Nephron progenitor cell (in vitro differentiated cells): ENCODE measurements around the gene LRP1.

Source experiments
- DNase-seq: peaks from one replicate; pipeline ENCODE4 v3.0.0; 2021
- H3K27ac Mint-ChIP-seq: 2 replicates; pipeline ENCODE4 v1.8.0; 2021; ENCODE audit warnings: mild to moderate bottlenecking, moderate library complexity, mixed read lengths
- H3K27me3 Mint-ChIP-seq: 2 replicates; pipeline ENCODE4 v1.8.0; 2021; ENCODE audit warnings: mild to moderate bottlenecking, low read depth, mixed read lengths; ENCODE audit not compliant: poor library complexity
- H3K36me3 Mint-ChIP-seq: 2 replicates; pipeline ENCODE4 v1.8.0; 2021; ENCODE audit warnings: low read depth, mixed read lengths
- H3K4me1 Mint-ChIP-seq: 2 replicates; pipeline ENCODE4 v1.8.0; 2021; ENCODE audit warnings: mixed read lengths
- H3K4me3 Mint-ChIP-seq: 2 replicates; pipeline ENCODE4 v1.8.0; 2021; ENCODE audit warnings: mild to moderate bottlenecking, moderate library complexity, mixed read lengths
- H3K9me3 Mint-ChIP-seq: 2 replicates; pipeline ENCODE4 v1.8.0; 2021; ENCODE audit warnings: mild to moderate bottlenecking, moderate library complexity, mixed read lengths
- CTCF ChIP-seq: fragments of 200-600 bp; sonication (generic); IDR thresholded peaks from 2 replicates; pipeline ENCODE4 v1.5.0; 2021; ENCODE audit warnings: antibody characterized with exemption

Gene LRP1

GRCh38 chr12:57143454-57143853 is 15.2 kb downstream of the LRP1 start:
- H3K4me3 Mint-ChIP-seq = no peak overlapping the region
- H3K4me1 Mint-ChIP-seq = peaks cover 86% of the 10 kb centered on the region
- H3K9me3 Mint-ChIP-seq = no peaks in the 10 kb centered on the region
- peaks cover 65% of the 10 kb centered on the region for H3K36me3 Mint-ChIP-seq
- no peak for TF ChIP-seq CTCF
- peak overlapping the region; percentile 95 for H3K27ac Mint-ChIP-seq
- DNase-seq = no peak
- H3K27me3 Mint-ChIP-seq = no peaks in the 10 kb centered on the region

- Mint-ChIP-seq H3K4me3 (no peak overlapping the region), H3K27me3 (peaks cover 5% of the 10 kb centered on the region), H3K27ac (peak overlapping the region; percentile 89), H3K9me3 (no peaks in the 10 kb centered on the region), H3K4me1 (peaks cover 84% of the 10 kb centered on the region), H3K36me3 (peaks cover 59% of the 10 kb centered on the region)
- DNase-seq = no peak
- no peak for TF ChIP-seq CTCF
Observed at GRCh38 chr12:57145460-57146059, 17.3 kb downstream of the LRP1 start.

- Mint-ChIP-seq H3K4me1 (peaks cover 84% of the 10 kb centered on the region), H3K4me3 (no peak overlapping the region), H3K27ac (no peak overlapping the region), H3K36me3 (peaks cover 59% of the 10 kb centered on the region), H3K9me3 (no peaks in the 10 kb centered on the region), H3K27me3 (peaks cover 5% of the 10 kb centered on the region)
- TF ChIP-seq CTCF = no peak
- DNase-seq = no peak
Observed at GRCh38 chr12:57146092-57146491, 17.8 kb downstream of the LRP1 start.

GRCh38 chr12:57146961-57147944 is 19.0 kb downstream of the LRP1 start, which contains the start of gene LRP1-AS:
Gene LRP1-AS, minus strand, starts transcription at chr12:57147619.
- no peak for TF ChIP-seq CTCF
- Mint-ChIP-seq H3K4me1 (peaks cover 77% of the 10 kb centered on the region), H3K9me3 (no peaks in the 10 kb centered on the region), H3K36me3 (peaks cover 55% of the 10 kb centered on the region), H3K4me3 (peak within 1 kb of the TSS; percentile 45), H3K27me3 (peaks cover 5% of the 10 kb centered on the region), H3K27ac (peak within 1 kb of the TSS; percentile 96)
- no peak for DNase-seq

- peaks cover 5% of the 10 kb centered on the region for H3K27me3 Mint-ChIP-seq
- no peak for DNase-seq
- peak overlapping the region; percentile 95 for H3K27ac Mint-ChIP-seq
- peaks cover 62% of the 10 kb centered on the region for H3K36me3 Mint-ChIP-seq
- H3K9me3 Mint-ChIP-seq = no peaks in the 10 kb centered on the region
- H3K4me1 Mint-ChIP-seq = peaks cover 65% of the 10 kb centered on the region
- no peak overlapping the region for H3K4me3 Mint-ChIP-seq
- TF ChIP-seq CTCF = no peak
Observed at GRCh38 chr12:57148469-57149244, 20.4 kb downstream of the LRP1 start.
